HG02870 (cell line): ENCODE results near the gene NSMCE1.

Experiments
- ATAC-seq: cut with Tn5 transposase; IDR thresholded peaks from one replicate; pipeline ENCODE4 v1.9.1; 2021; ENCODE audit warnings: mild to moderate bottlenecking, moderate library complexity; ENCODE audit not compliant: unreplicated experiment

Gene NSMCE1

DNA sequence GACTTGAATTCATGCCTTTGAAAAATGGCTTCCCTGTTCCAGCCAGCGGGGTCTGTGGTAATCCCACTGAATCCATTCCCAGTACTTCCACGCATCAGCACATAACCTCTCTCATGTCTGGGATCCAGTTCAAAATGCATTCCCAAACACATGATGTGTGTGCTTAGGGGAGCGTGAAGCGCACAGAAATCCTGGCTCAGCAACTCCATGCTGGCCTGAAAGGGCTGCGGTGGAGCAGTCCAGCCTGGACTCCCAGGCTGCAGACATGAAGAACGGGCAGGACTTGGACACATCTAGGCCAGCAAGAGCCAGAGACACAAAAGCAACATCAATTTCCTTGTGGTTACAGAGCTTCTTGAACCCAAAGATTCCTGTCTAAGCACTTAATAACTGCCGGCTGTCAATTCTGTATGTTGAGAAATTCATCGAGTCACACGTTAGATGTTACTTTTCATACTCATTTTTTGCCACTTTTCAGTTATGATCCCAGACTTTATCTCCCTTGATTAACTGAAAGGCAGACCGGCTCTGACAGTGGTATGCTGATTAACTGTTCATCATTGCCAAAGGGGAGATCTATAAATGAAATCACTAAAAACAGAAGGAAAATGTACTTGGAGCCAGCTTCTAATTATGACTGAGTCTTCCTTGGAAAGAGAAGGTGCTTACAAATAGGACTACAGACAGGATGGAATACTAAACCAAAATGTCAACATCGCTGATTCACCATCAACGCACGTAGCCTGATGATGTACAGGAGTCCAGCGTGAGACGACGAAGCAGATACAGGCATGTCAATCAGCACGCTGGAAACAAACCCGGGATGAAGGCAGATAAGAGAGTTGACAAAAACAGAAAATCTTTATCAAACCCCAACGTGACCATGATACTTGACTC lies 23.0 kb downstream of the NSMCE1 start:
- no peak for ATAC-seq

DNA sequence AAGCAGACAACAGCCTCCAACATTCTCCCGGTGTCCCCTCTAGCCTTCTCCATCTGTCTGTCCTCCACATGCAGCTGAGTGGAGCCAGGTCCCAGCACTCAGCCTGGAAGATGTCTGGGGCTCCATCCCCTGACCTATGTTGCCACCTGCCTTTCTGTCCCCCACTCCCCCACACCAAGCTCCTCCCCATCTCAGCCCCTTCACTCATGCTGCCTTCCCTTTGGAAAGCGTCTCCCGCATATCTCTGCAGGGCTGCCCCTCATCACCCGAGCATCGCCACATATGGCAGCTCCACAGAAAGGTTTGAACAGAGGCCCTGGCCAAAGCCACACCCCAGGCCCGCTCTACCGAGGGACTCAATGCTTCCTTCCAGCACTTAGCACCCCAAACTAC lies 24.2 kb downstream of the NSMCE1 start:
- no peak for ATAC-seq

DNA sequence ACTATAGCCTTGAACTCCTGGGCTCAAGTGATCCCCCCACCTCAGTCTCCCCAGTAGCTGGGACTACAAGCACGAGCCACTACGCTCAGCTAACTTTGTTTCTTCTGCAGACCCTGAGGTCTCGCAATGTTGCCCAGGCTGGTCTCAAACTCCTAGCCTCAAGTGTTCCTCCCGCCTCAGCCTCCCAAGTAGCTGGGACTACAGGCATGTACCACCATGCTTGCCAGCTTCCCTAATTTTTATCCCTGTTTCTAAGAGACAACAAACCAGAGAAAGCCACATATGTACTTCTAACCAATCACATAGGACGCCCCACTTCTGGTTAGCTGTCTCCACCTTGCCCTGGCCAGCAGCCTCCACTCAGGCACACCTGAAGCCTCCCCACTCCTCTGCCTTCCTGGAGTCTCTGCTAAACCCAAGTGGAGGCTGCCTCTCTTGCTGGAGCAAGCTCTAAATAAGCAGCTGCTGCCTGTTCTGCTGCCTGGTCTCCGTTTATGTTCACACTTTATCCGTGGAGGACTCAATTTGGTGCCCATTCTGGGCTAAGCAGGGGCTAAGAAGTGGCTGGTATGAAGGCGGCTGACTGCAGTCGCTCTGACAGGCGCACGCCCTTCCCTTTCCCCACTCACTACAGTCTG lies 24.7 kb downstream of the NSMCE1 start:
- no peak for ATAC-seq

DNA sequence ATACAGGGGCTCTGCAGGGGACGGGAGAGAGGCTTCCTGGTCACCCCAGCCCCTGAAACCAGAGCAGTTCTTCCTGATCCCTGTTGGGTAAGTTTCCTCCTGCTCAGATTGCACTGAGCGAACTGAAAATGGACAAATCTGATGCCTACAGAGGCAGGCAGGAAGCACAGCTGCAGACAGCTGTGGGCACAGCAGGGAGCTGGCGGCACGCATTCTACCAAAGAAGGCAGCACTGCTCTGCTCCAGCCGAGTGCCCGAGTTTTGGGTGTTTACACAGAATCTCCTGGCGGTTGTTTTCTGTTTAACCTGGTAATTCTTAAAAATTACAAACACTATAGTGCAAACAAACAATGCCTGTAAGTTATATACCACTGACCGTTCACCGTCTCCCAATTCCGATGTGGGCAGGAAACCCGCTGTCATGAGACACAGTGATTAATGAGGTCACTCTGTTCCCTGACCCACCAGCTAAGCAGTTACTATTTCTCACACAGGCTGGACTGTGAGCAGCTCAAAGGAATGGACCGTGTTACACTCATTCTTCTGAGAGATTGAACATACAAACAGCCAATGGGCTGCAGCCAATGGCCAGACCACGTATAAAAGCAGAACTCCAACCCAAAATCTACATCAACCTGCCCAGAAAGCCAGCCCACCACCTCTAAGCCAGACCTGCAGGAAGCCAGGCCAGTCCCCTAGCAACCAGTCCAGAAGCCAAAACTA lies 25.5 kb downstream of the NSMCE1 start:
- no peak for ATAC-seq

DNA sequence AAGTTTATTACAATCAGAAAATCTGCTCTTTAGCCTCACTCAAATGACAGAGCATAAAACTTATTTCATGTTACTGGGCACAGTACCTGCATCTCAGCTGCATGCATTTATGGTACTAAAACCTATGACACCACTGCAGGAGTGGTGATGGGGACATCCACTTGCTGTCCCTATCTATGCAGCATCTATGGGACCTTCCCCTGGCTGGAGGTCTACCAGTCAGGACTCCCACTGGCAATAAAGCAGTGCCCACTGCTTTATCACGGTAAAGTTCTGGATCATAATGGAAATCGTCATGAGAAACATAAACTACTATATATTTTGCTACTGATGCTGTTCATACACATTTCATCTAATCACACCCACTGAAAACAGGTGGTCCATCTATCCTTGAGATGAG lies 26.2 kb downstream of the NSMCE1 start:
- no peak for ATAC-seq

DNA sequence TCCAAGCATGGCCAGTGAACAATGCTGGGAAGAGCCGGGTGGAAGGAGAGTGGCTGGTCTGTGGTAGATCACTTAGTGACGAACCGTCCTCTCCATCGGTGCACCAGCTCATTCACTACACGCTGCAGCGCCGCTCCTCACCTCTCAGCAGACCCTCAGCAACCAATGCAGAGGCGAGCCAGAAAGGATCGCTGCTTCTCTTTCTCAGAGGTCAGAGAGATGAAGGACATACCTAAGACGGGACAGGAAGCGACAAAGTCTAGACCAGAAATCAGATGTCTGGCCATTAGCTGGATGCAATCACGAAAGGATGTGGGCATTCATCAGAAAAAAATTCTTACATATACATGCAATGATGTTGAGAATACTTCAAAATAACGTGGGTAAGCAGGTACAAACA lies 26.9 kb downstream of the NSMCE1 start:
- no peak for ATAC-seq

DNA sequence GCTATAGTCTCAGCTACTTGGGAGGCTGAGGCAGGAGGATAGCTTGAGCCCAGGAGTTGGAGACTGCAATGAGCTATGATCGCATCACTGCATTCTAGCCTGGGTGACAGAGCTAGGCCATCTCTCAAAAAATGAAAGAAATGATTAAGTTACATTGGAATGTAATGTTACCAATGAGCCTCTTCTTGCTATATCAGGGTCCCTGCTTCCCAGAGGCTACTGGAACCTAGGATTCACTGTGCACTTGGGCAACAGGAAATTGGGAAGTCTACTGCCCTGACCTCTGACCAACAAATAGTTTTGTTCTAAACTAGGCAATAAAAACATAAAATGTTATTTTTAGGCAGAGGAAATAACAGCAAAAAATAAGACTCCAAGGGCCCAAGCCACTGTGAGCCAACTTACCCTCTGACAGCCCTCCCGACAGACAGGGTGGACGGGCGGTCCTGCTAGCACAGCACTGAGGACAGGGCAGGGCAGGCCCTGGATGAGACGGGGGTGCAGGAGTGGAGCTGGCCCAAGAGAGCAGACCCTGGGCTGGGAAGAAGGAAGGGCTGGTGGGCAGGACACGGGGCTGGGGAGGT lies 27.5 kb downstream of the NSMCE1 start:
- ATAC-seq, result no peak

DNA sequence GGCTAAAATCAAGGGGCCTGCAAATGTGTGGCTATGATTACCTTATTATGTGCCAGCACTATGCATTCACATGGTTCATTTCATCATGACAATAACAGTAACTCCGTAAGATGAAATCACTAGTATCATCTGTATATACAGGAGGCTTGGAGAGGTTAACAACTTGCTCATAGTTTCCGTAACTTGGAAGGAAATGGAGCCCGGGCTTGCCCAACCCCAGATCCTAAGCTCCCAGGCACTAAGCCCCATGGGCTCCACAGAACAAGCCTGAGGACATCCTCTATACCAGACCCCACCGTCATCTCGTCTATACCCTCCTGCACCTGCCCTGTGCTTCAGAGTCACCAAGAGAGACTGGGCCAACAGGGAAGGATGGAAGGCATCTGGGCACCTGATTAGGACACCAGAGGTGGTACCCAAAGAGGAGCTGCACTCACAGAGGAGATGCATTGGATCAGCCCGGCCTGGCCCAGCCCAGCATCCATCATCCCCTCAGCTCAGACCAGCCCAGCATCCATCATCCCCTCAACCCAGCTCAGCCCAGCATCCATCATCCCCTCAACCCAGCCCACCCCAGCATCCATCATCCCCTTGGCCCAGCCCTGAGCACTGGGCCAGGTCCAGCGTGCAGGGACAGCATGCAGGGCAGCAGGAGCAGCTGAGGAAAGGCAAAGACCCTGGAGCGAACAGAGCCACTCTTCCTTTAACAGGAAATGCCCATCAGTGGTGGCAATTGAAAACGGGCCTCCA lies 28.5 kb downstream of the NSMCE1 start:
- no peak for ATAC-seq

DNA sequence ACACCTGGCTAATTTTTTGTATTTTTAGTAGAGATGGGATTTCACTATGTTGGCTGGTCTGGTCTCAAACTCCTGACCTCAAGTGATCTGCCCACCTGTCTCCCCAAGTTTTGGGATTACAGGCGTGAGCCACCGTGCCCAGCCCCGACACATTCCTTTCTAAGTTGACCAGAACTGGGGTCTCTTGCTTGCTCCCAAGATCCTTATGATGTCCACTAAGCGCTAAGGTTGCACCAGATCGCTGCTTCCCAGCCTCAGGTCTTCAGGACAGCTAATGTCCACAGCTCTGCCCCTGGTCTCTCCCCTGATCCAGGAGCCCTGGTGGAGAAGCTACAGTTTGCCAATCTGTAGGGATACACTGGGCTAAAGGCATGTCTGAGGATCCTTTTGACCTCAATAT lies 29.5 kb downstream of the NSMCE1 start:
- no peak for ATAC-seq

DNA sequence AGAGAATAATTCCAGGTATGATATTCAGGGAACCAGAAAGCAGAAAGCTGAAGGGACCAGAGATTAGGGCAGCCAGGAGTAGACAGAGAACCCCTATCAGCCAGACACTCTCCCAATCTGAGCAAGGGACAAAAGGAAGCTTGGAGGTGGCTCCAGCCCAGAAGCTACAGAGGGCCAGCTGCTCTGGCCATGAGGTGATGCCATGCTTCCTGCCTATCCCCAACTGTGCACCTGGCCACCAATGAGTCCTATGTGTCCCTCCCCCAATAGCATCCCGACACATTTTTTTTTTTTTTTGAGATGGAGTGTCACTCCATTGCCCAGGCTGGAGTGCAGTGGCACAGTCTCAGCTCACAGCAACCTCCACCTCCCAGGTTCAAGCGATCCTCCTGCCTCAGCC lies 30.0 kb downstream of the NSMCE1 start:
- ATAC-seq, result no peak

DNA sequence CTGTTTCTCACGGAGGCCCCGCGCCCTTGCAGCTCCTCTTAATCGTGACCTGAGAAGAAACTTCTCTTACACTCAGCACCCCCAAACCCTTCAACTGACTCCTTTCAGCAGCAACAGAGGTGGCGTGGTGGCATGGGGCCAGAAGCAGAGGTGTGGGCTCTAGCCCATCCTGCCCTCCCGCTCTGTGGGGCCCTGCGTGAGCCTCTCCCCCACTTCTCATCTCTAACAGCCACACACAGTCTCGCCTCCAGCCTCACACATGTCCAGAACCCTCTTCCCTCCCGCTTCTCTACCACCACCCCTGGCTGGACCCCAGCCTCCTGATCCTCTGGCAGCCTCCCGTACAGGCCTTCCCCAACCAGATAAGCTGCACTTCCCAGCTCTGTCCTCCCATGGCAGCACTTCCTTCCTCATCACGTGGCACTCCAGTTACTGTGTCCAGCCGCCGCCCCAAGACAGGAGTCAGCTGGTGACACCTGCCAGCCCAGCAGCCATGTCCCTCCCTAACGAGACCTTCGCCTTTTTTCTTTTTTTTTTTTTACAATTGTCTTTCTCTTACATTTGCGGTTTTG lies 30.5 kb downstream of the NSMCE1 start:
- no peak for ATAC-seq

DNA sequence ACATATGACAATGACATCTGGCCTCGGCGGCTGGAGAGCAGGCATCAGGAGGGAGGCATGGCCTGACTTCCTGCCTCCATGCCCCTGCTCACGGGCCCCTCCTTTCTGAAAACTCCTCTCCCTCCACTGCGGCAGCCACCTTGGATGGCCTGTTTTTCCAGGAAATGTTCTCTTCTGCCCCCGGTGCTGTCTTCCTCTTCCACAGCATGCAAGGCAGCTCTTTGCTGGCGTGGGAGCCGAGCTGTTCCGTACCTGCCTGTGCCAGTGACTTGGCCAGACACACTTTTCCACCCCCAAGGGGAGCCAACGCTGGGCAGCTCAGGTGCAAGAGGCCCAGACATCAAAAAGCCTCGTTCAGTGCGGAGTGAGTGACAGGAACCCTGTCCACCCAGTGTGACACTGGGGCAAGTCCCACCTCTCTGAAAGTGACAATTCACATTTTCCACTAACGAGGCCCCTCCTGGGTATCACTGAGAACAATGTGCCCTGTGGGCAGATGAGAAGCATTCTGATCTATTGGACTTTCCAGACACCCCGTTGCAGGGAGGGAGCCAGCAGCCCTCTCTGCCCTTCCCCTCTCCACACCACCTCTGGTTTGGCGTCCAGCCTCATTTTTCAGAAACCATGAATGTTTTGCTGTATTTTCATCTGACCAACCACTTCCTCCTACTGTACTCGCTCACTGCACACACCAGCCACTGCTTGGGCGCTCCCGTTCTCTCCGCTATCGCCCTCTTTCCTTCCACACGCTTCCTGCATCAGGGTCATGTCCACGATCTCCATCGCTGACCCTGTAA lies 31.2 kb downstream of the NSMCE1 start:
- peak; percentile 69 for ATAC-seq

DNA sequence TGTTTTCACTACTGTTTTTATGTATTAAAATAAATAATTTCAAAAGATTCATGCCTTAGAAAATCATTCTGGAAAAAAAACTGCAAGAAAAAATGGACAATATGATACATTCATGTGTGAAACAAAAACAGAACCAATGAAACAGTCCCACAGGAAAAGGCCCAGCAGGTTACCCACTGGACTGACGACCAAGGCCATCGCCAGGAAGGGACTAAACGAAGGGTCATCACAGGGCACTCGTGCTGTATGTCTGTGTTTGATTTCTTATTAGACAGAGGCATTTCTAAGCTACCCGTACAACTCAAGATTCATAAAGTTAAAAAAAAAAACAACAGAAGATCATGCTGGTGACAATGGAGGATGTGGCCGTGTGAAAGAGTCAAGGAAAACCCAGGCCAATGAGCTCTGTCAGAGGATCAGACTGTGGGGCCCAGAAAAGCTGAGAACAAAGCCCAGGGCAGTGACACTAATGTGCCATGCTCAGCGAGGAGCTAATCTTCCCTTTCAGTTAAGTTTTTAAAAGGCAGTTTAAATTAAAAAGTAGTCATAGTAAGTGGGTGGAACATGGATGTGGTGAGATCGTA lies 31.8 kb downstream of the NSMCE1 start:
- no peak for ATAC-seq

DNA sequence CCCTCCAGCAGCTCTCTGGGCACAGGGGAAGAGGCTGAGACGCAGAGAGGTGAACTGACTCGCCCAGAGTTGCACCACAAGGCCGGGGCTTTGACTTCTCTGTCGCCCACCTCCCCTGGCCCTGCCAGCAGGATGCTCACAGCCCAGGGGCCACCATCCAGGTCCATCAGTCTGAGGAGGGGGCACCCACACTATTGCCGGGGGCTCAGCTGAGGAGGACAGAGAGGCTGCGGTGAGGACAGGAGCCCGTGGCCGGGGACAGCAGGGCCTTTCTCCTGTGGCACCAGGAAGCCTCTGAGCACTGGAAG lies 32.7 kb downstream of the NSMCE1 start:
- no peak for ATAC-seq

DNA sequence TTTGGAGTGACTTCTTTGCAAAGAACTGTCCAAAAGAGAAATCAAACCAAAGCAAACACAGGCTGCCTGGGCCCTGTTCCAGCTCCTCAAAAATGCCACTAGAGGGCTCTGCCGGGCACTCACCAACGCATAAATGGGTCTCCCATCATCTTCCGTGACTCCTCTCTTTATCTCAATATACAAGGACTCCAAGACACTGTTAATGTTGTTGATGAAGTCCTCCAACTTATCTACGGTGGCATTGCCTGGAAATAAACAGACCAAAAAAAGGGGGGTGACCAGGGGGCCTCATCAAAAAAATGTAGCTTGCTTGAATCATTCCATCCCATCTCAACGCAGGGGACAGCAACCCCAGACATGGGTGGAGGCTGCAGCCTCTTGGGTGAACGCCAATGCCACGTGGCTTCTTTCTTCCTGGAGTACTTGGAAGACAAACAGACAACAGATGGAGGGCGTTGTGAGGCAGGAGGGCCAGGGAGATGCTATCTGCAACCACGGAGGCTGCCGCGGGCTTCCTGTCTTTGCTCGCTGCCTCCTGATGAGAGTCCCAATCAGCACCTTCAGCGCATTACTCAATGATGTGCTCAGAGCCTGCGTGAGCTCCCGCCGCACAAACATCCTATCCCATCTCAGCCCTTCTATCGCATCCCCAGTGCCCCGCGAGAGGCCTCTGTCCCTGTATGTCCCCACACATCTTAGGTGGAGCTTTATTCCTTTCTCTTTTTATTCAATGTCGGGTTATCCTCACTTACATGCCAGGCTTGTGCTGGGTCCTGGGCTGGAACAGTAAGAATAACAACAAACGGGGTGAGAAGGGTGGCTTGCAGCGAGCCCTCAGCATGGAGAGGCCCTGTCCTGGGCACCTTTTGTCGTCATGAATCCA lies 33.3 kb downstream of the NSMCE1 start:
- ATAC-seq, result no peak

DNA sequence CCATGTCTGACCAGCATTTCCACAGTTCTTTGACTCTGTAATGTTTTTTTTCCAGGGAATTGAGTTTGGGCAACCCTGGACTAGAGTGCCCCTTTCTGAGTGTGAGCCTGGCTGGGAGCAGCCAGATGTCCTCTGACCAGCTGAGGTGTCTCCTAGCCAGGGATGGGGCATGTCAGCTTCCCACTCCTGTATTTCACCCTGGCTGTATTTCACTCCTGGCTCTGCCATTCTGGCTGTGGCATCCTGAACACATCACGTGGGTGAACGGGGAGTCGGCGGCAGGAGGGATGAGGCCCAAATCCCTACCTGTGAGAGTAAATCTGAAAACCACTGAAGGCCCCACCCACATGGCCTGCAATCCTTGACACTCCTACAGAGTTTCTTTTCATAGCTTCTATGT lies 34.0 kb downstream of the NSMCE1 start:
- ATAC-seq, result no peak

DNA sequence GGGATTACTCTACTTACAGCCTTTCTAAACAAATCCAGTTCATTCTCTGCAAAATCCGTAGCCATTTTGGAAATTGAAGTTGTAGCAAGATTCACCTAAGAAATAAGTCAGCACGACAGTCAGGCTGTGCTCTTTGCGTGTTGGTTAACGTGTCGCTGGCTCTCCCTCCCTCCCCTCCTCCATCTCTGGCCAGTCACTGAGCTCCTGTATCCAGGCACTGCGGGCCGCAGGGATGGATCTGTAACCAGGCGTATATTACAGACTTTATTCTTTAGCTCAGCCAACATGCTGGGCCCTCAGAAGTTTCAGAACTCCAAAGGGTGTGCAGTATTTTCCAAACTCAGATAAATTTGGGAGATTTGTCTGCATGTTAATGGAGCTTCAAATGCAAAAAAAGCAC lies 34.4 kb downstream of the NSMCE1 start:
- ATAC-seq, result no peak

DNA sequence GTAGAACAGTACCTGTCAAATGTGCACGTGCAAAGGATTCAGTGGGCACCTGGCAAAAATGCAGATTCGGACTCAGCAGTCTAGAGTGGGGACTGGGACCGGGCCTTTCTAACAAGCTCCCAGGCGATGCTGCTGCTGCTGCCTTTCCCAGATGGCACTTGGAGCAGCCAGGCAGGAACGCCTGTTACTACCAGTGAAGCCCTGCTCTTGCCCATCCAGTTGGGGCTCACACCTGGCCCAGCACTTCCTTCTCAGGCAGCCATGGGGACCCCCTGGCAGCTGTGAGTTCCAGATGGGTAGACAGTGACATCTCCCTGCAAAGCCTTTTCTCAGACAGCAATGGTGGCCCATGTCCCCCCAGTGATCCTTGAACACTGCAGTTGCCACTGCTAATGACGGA lies 34.8 kb downstream of the NSMCE1 start:
- no peak for ATAC-seq
